Osteoblast (primary cell): Measurements from ENCODE around the gene AOX1. TPM values are rescaled to one million over a fixed set of nuclear protein-coding genes. Genes with fewer than 3 reads are reported as not detected.
"Not testable (repeated sequence)": the region's sequence is repeated elsewhere in the genome, so short reads cannot be mapped to it uniquely, and the experiment has no call there.

Experiments
- DNase-seq: peaks from one replicate; pipeline ENCODE4 v3.0.0; 2011; ENCODE audit warnings: low spot score, mixed read lengths; ENCODE audit not compliant: insufficient read length; ENCODE audit errors: missing footprints
- H2AFZ ChIP-seq: 2 replicates; pipeline ENCODE4 v1.6.0; 2011; ENCODE audit warnings: mild to moderate bottlenecking, low read length
- H3K27ac ChIP-seq: 2 replicates; pipeline ENCODE4 v1.5.1; 2011; ENCODE audit warnings: mild to moderate bottlenecking, low read depth, low read length, moderate library complexity
- H3K27me3 ChIP-seq: 2 replicates; pipeline ENCODE4 v1.6.0; 2012; ENCODE audit warnings: mild to moderate bottlenecking, control low read depth, inconsistent platforms, low read length, moderate library complexity; ENCODE audit not compliant: insufficient read depth
- H3K36me3 ChIP-seq: 2 replicates; pipeline ENCODE4 v1.5.1; 2011; ENCODE audit warnings: mild to moderate bottlenecking, low read length, control low read depth, moderate library complexity; ENCODE audit not compliant: insufficient read depth
- H3K4me1 ChIP-seq: 2 replicates; pipeline ENCODE4 v1.5.1; 2011; ENCODE audit warnings: mild to moderate bottlenecking, low read length, control low read depth, moderate library complexity; ENCODE audit not compliant: insufficient read depth
- H3K4me2 ChIP-seq: 2 replicates; pipeline ENCODE4 v1.6.0; 2011; ENCODE audit warnings: mild to moderate bottlenecking, low read length; ENCODE audit not compliant: insufficient read depth
- H3K4me3 ChIP-seq: fragments of 200-600 bp; sonication (generic); 3 replicates; pipeline ENCODE4 v1.5.1; 2012; ENCODE audit warnings: mild to moderate bottlenecking, low read length, inconsistent platforms; ENCODE audit not compliant: insufficient read depth
- H3K79me2 ChIP-seq: 2 replicates; pipeline ENCODE4 v1.6.0; 2012; ENCODE audit warnings: mild to moderate bottlenecking, low read length, control low read depth, inconsistent platforms; ENCODE audit not compliant: insufficient read depth
- H3K9me3 ChIP-seq: 2 replicates; pipeline ENCODE4 v1.5.1; 2011; ENCODE audit warnings: low read depth, low read length, control low read depth
- H4K20me1 ChIP-seq: 2 replicates; pipeline ENCODE4 v1.6.0; 2012; ENCODE audit warnings: mild to moderate bottlenecking, low read length, control low read depth; ENCODE audit not compliant: insufficient read depth
- total RNA-seq: library from RNA; depleted of rRNA; stranded (reverse); fragments of >200 nt; gene quantifications from 2 replicates; pipeline ENCODE4 v1.2.3, GENCODE V29; 2012
- TF ChIP-seq, protein P1 (sequence below): IDR thresholded peaks from 2 replicates; pipeline ENCODE4 v1.5.1; 2011; ENCODE audit warnings: mild to moderate bottlenecking, low read depth, low read length, moderate library complexity; ENCODE audit errors: extremely low read depth

Gene AOX1
- total RNA-seq, 1 donor, result 76.4 TPM

DNA sequence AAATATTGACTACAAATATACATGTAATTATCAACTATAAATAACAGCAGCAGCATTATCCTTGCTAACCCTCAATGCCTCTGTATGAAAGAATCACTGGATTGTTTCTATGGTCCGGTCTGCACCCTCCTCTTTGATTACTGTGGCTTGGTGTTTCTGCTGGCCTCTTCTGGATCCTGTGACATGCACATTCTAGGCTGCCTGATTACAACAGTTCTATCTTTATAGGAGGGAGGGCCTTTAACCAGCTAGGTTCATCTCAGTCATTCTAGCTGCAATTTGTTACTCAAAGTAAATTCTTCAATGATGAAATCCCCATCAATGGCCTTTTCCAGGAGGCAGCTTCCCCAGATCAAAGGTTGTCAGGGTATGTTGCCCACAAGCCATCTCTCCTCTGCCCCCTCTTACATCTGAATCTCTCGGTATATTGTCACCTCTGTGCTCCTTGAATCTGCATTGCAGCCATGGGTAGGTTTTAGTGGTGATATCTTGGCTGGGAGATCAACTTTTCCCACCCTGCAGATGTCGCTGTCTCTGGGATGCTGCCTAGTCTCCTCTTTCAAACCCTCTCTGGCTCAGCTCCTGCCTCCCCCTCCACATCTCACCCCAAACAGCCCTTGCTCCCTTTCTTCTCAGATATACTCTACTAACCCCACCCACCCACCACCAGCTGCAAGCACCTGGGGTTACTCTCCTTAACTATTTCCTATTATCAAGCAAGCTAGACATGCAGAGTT, 119.7 kb downstream of the AOX1 start:
- Histone ChIP-seq H4K20me1 (no peaks in the 10 kb centered on the region), H3K79me2 (no peaks in the 10 kb centered on the region), H3K36me3 (no peaks in the 10 kb centered on the region), H2AFZ (no peak overlapping the region), H3K27me3 (no peaks in the 10 kb centered on the region), H3K9me3 (no peaks in the 10 kb centered on the region), H3K4me2 (no peak overlapping the region), H3K27ac (no peak overlapping the region), H3K4me3 (no peak overlapping the region), H3K4me1 (no peaks in the 10 kb centered on the region)
- no peak for DNase-seq
- TF ChIP-seq, protein P1, sequence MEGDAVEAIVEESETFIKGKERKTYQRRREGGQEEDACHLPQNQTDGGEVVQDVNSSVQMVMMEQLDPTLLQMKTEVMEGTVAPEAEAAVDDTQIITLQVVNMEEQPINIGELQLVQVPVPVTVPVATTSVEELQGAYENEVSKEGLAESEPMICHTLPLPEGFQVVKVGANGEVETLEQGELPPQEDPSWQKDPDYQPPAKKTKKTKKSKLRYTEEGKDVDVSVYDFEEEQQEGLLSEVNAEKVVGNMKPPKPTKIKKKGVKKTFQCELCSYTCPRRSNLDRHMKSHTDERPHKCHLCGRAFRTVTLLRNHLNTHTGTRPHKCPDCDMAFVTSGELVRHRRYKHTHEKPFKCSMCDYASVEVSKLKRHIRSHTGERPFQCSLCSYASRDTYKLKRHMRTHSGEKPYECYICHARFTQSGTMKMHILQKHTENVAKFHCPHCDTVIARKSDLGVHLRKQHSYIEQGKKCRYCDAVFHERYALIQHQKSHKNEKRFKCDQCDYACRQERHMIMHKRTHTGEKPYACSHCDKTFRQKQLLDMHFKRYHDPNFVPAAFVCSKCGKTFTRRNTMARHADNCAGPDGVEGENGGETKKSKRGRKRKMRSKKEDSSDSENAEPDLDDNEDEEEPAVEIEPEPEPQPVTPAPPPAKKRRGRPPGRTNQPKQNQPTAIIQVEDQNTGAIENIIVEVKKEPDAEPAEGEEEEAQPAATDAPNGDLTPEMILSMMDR, result peak; percentile 36

DNA sequence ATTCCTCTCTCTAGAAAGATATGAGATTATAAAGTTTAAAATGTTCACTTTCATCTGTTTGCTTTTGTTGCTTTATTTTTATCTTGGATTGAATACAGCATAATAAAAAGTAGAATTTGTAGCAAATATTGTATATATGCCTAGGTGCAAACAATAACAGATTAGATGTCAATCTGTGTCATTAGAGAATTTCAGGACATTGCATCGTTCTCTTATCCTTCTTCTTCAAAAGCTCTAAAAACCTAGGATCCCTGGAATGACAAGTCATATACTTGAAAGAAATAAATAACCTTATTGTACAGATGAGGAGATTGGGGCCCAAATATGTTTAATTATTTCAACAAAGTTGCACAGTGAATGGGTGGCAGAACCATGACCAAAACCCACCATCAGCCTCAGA, 123.1 kb downstream of the AOX1 start:
- Histone ChIP-seq H3K27ac (no peak overlapping the region), H3K36me3 (no peaks in the 10 kb centered on the region), H3K27me3 (no peaks in the 10 kb centered on the region), H3K4me2 (no peak overlapping the region), H3K79me2 (no peaks in the 10 kb centered on the region), H4K20me1 (no peaks in the 10 kb centered on the region), H3K4me3 (no peak overlapping the region), H3K9me3 (no peaks in the 10 kb centered on the region), H2AFZ (no peak overlapping the region), H3K4me1 (no peaks in the 10 kb centered on the region)
- TF ChIP-seq, protein P1, result no peak
- DNase-seq, result no peak

DNA sequence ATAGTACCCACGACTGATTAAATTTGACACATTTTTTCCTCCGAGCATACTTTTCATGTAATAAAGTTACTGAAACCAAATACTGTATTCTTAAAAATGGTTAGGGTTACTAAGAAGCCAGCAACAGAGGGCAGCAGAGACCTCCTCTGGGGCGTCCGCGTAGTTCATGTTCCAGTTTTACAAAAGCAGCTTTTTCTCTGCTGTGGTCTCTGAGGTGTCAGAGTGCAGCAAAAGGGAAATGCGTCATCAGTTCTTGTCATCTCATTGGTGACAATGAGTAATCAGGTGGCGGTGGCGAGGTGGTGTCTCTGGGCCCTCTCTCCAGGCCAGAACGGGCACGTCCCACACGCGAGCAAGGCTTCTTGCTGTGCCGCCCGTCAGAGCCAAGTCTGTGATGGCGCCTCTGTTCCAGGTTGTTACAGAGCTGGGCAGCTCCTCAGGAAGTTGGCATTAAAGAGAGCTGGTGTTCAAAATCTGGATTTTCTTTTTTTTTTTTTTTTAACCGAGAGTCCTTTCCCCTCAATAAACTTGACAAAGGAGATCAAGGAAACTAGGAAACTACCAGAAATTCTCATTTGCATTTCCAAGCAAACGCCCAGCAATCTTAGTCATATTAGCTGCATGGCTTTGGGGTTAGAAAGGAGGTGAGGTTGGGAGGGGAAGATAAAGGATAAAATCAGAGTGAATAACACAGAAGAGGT, 127.3 kb downstream of the AOX1 start:
- TF ChIP-seq, protein P1, result peak; percentile 94
- peak; percentile 77 for DNase-seq
- H4K20me1 ChIP-seq, result no peaks in the 10 kb centered on the region
- H3K4me1 ChIP-seq, result no peaks in the 10 kb centered on the region
- H3K9me3 ChIP-seq, result no peaks in the 10 kb centered on the region
- H3K4me2 ChIP-seq, result peak overlapping the region; percentile 69
- H3K4me3 ChIP-seq, result peak overlapping the region; percentile 67
- H3K27me3 ChIP-seq, result no peaks in the 10 kb centered on the region
- H3K27ac ChIP-seq, result peak overlapping the region; percentile 76
- H3K79me2 ChIP-seq, result no peaks in the 10 kb centered on the region
- no peaks in the 10 kb centered on the region for H3K36me3 ChIP-seq
- peak overlapping the region; percentile 52 for H2AFZ ChIP-seq

DNA sequence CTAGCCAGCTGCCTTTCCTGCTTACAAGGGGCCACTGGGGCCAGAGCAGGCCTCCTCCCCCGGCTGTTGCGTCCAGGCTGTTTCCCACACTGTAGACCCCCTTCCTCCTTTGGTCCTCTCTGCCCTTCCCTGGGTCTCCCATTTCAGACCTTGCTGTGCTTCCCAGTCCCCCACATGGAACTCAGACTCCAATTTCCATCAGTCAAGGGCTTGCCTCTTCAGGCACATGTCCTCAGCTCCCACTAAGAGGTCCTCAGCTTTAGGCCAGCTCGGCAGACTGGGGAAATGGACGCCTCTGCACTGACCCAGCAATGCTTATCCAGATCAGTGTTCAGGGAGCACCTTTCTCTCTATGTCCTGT, 127.9 kb downstream of the AOX1 start:
- no peak for DNase-seq
- TF ChIP-seq, protein P1, result no peak
- Histone ChIP-seq H3K4me2 (peak overlapping the region; percentile 69), H3K27ac (peak overlapping the region; percentile 76), H3K36me3 (no peaks in the 10 kb centered on the region), H4K20me1 (no peaks in the 10 kb centered on the region), H3K9me3 (no peaks in the 10 kb centered on the region), H2AFZ (peak overlapping the region; percentile 52), H3K79me2 (no peaks in the 10 kb centered on the region), H3K4me3 (no peak overlapping the region), H3K27me3 (no peaks in the 10 kb centered on the region), H3K4me1 (no peaks in the 10 kb centered on the region)

DNA sequence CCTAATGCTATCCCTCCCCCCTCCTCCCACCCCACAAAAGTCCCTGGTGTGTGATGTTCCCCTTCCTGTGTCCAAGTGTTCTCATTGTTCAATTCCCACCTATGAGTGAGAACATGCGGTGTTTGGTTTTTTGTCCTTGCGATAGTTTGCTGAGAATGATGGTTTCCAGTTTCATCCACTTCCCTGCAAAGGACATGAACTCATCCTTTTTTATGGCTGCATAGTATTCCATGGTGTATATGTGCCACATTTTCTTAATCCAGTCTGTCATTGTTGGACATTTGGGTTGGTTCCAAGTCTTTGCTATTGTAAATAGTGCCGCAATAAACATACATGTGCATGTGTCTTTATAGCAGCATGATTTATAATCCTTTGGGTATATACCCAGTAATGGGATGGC, 129.2 kb downstream of the AOX1 start:
- not testable (repeated sequence) for H3K36me3 ChIP-seq, H3K27me3 ChIP-seq, H3K9me3 ChIP-seq, H4K20me1 ChIP-seq, H3K4me2 ChIP-seq, DNase-seq, H2AFZ ChIP-seq, H3K4me1 ChIP-seq, H3K27ac ChIP-seq, H3K4me3 ChIP-seq, H3K79me2 ChIP-seq
